H1 (cell line): Measurements from ENCODE around the gene ZNF536.

ENCODE experiments used
- EP300 ChIP-seq, 2 experiments: IDR thresholded peaks; 1 replicate in 1 of 2; 2 replicates in 1 of 2; pipeline ENCODE4 v1.6.1; 2011 to 2012; ENCODE audit warnings: low read depth in 2 of 2, low read length in 2 of 2, mild to moderate bottlenecking in 2 of 2, borderline replicate concordance in 1 of 2, inconsistent platforms in 1 of 2, moderate library complexity in 1 of 2
- EZH2 ChIP-seq: fragments of 200-600 bp; sonication (generic); IDR thresholded peaks from 2 replicates; pipeline ENCODE4 v1.7.1; 2012; ENCODE audit warnings: low read depth, mild to moderate bottlenecking, moderate library complexity, low read length, inconsistent platforms; ENCODE audit not compliant: severe bottlenecking
- POLR2A ChIP-seq, 2 experiments: IDR thresholded peaks; 1 replicate in 1 of 2; 2 replicates in 1 of 2; pipeline ENCODE4 v1.6.1; 2011; ENCODE audit warnings: low read depth in 2 of 2, low read length in 2 of 2, mild to moderate bottlenecking in 2 of 2; ENCODE audit errors: control extremely low read depth in 1 of 2
- ZNF274 ChIP-seq: IDR thresholded peaks from 2 replicates; pipeline ENCODE4 v1.7.0; 2012; ENCODE audit warnings: low read length, borderline replicate concordance; ENCODE audit errors: extremely low read depth
- TF ChIP-seq, protein P1 (sequence below), 3 experiments: IDR thresholded peaks; 1 replicate in 2 of 3; 2 replicates in 1 of 3; pipeline versions ENCODE4 v1.5.1 to v1.6.1; 2011; ENCODE audit warnings: low read length in 3 of 3, mild to moderate bottlenecking in 3 of 3, inconsistent platforms in 2 of 3, low read depth in 1 of 3, moderate library complexity in 1 of 3; ENCODE audit not compliant: insufficient read depth in 1 of 3; ENCODE audit errors: control extremely low read depth in 1 of 3
- TF ChIP-seq, protein P2 (sequence below): IDR thresholded peaks from 2 replicates; pipeline ENCODE4 v1.6.1; 2012; ENCODE audit warnings: inconsistent platforms

DNA sequence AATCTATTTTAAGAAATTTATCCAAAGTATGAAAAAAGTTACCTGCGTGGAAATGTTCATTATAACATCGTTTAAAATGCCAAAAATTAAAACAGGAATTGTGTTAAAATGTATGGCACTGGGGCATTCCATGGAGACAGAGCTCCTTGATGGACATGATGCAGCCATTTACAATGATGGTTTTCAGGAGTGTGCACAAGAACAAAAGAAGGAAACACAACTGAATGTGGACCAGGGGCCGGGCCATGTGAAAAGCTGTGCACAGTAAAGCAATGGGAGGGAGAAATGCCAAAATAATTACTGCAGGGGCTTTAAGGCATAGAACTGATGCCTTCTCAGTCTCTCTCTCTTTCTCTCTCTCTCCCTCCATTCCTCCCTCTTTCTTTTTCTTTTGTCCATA is 115.0 kb downstream of the ZNF536 start:
- TF ChIP-seq, protein P1, sequence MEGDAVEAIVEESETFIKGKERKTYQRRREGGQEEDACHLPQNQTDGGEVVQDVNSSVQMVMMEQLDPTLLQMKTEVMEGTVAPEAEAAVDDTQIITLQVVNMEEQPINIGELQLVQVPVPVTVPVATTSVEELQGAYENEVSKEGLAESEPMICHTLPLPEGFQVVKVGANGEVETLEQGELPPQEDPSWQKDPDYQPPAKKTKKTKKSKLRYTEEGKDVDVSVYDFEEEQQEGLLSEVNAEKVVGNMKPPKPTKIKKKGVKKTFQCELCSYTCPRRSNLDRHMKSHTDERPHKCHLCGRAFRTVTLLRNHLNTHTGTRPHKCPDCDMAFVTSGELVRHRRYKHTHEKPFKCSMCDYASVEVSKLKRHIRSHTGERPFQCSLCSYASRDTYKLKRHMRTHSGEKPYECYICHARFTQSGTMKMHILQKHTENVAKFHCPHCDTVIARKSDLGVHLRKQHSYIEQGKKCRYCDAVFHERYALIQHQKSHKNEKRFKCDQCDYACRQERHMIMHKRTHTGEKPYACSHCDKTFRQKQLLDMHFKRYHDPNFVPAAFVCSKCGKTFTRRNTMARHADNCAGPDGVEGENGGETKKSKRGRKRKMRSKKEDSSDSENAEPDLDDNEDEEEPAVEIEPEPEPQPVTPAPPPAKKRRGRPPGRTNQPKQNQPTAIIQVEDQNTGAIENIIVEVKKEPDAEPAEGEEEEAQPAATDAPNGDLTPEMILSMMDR (IDR thresholded peaks at IDR 0.05; ENCODE audit: control extremely low read depth in 1 of 3, insufficient read depth in 1 of 3, low read depth in 1 of 3, low read length in 3 of 3), result no peak
- no peak for TF ChIP-seq POLR2A (IDR thresholded peaks at IDR 0.05; ENCODE audit: control extremely low read depth in 1 of 2, low read depth in 2 of 2, low read length in 2 of 2)
- TF ChIP-seq EP300 (IDR thresholded peaks at IDR 0.05; ENCODE audit: borderline replicate concordance in 1 of 2, low read depth in 2 of 2, low read length in 2 of 2), result no peak
- TF ChIP-seq, protein P2, sequence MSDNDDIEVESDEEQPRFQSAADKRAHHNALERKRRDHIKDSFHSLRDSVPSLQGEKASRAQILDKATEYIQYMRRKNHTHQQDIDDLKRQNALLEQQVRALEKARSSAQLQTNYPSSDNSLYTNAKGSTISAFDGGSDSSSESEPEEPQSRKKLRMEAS, result no peak
- TF ChIP-seq ZNF274, result no peak
- no peak for TF ChIP-seq EZH2
